GM21723 (cell line): ENCODE results near the gene CEP104.
"Not testable (repeated sequence)": the region's sequence is repeated elsewhere in the genome, so short reads cannot be mapped to it uniquely, and the experiment has no call there.

ENCODE experiments used
- ATAC-seq: cut with Tn5 transposase; IDR thresholded peaks from one replicate; pipeline ENCODE4 v1.9.1; 2021; ENCODE audit warnings: mild to moderate bottlenecking, moderate library complexity; ENCODE audit not compliant: unreplicated experiment

CEP104 gene

DNA sequence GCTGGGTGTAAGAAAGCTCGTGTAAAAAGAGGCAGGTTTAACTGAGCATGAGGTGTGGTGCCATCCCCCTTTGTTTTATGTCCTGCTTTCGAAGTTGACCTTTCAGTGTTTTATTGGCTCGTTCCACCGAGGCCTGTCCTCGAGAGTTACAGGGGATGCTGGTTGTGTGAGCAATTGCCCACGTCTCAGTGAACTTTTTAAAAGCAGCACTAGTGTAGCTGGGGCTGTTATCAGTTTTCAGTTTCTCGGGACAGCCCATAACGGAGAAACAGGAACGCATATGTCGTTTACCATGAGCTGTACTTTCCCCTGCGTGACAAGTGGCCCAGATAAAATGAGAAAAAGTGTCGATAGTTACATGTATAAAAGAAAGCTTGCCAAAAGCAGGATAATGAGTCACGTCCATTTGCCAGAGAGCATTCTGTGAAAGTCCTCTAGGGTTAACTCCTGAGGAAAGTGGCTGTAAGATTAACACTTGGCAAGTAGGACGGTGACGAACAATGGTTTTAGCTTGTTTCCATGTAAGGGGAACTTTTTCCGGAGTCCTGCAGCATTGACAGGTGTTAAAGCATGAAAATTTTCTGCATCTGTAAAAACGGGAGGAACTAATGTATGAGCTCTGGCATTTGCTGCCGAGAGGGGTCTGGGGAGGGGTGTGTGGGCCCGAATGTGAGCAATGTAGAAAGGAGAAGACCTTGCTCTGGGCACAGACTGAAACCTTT is 52.9 kb downstream of the CEP104 start:
- ATAC-seq = no peak

DNA sequence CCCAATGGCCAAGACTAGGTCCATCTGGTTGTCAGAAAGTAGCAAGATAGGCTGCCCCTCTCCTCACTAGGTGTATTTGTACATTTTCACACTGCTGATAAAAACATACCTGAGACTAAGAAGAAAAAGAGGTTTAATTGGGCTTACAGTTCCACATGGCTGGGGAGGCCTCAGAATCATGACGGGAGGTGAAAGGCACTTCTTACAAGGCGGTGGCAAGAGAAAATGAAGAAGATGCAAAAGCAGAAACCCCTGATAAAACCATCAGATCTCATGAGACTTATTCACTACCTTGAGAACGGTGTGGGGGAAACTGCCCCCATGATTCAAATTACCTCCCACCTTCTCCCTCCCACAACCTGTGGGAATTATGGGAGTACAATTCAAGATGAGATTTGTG is 56.2 kb downstream of the CEP104 start:
- ATAC-seq = not testable (repeated sequence)

DNA sequence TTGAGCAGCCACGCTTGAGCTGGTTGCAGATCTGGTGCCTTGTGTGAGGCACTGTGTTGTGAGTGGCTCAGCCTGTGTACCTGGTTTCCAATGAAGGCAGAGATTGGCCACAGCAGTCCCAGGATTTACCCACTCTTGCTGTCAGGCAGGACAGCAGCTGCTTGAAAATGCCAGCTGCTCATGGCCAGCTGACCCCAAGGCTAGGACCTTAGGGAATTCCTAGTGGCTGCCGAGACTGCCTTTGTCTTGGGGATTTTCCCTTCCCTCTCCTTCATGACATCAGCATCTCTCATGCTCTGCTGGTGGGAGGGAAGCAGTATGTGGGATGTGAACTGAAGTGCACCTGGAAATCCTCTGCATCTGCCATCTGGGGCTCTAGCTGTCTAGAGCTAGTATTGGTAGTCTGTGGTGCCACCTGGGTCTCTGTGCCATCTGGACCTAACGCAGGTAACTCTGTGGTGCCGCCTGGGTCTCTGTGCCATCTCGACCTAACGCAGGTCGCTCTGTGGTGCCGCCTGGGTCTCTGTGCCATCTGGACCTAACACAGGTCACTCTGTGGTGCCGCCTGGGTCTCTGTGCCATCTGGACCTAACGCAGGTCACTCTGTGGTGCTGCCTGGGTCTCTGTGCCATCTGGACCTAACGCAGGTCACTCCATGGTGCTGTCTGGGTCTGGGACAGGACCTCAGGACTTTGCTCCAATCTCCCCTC is 56.9 kb downstream of the CEP104 start:
- ATAC-seq = no peak

DNA sequence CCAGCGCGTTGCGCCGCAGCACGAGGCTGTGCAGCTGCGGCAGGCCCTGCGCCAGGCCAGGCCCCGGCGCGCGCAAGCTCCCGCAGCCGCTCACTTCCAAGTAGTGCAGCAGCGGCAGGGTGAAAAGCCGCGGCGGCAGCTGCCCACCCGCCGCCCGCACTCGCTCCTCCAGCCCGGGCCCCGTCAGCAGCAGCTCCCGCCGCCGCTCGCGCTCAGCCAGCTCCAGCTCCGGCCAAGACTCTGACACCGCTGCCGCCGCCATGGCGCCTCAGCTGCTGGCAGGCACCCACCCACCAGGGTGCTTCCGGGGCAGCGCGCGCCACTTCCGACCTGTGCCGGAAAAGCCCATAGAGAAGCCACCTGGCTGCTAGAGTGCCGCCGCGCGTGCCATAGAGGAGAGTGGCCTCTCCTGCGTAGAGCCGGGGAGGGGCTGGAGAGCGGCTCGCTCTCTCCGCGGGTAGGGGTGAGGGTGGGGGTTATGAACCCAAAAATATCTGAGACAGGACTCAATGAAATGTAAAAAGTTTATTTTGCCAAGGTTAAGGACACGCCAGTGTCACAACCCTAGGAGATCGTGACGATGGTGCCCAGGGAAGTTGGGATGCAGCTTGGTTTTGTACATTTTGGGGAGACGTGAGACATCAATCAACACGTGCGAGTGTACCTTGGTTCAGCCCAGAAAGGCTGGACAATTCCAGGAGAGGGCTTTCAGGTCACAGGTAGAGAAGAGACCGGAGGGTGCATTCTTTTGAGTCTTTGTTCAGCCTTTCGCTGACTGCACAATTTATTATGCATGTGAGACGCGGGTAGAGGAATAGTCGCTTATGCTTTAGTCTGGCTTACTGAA is 60.6 kb downstream of the CEP104 start, which contains the start of gene LRRC47:
TSS of gene LRRC47 (minus strand) at position 284 of the 847 bp plus-strand sequence. CDS start at position 262, 22 bp downstream.
- peak; percentile 98 for ATAC-seq

DNA sequence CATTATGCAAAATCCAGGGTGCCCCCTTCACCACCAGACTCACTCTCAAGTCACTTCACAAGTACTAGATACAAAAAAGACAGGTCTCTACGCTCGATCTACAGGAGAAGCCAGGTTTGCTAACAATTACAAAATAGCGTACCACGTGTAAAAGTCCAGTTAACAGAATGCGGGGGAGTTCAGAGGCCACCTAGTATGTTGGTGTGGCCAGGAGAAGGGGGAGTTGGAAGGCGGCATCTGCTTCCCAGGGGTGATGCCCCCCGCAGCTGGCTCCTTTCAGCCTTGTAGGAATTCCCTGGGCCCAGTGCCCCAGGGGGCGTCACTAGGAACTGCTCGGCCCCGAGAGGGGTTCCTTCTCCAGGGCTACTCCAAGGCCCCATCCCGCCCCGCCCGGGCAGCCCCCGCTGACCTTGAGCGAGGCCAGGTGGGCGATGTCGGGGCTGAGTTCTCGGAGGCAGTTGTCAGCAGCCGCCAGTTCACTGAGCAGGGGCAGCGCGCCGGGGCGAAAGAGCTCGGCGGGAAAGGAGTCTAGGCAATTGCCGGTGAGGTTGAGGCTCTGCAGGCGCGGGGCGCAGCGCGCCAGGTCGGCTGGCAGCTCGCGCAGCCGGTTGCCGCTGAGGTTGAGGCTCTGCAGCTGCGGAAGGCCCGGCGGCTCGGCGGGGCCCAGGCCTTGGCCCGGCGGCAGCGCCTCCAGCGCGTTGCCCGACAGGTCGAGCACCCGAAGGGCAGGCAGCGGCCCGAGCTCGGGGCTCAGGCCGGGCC is 61.4 kb downstream of the CEP104 start:
- peak; percentile 34 for ATAC-seq

DNA sequence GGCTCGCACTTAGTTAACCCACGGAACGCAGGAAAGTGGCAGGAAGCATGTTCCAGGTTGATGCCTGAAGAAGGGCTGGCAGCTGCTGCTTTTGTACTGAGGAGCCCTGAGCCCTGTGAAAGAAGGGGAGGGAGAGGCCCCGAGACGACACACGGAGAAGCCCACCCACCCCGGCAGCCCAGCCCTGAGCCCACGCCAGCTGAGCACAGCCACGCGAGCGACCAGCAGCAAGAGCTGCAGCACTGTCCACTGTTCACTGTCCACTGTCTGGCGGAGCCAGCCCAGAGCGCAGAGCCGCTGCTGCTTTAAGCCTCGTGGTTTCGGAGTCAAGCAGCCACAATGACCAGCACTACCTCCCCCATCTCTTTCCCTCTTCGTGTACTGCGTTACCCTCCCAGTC is 66.1 kb downstream of the CEP104 start:
- ATAC-seq = no peak

DNA sequence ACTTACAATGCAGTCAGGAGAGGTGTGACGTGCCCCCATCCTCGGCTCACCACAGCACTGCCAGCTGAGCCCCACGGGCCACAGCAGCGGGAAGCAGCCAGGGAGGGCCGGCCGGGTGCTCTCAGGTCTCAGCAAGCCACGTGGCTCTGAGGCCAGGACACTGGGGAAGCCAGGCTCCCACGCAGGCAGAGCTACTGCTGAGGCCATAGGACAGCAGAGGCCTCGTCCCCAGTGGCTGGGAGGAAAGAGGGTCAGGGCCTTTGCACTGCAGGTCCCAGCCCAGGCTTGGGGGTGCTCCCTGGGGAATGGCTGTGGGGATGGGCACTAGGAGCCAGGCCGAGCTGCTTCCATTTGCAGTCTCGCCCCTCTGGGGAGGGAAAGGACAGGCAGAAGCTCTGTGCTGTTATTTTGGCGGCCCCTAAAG is 66.5 kb downstream of the CEP104 start:
- ATAC-seq = no peak

DNA sequence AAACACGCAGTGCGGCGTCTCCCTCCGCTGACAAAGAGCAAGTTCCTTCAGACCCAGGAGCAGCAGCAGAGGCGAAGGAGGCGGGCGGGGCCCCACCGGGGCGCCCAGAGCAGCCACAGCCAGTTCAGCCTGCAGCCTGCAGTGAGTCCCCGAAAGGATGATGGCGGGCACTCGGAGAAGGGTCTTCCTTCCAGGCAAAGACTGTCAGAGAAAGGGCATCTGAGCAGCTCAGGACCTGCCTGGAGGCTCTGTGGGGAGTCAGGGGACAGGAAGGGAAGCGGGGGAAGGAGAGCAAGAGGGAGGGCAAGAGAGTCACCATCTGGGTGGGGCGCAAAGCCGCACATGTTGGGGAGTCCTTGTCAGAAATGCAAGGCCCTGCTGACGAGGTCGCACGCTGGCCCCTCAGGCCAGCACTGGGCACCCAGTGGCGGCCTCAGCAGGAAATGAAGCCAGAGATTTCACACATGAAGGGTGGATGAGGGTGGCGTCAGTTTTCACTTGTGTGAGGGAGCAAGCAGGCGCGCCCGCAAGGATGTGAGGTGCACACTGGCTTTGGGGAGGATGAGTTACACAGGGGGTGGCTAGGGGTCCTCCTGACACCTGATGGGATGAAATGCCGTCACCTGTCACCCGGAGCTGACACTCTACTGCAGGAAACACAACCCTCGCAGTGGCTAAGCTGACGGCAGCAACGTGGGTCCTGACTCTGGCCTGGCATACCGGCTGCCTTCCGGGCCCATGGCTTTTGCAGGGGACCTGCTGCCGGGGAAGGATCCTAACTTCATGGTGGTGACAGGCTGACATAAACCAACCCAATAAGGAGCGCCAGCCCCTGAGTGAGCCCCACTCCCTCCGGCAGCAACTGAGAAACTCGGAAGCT is 67.3 kb downstream of the CEP104 start:
- no peak for ATAC-seq

DNA sequence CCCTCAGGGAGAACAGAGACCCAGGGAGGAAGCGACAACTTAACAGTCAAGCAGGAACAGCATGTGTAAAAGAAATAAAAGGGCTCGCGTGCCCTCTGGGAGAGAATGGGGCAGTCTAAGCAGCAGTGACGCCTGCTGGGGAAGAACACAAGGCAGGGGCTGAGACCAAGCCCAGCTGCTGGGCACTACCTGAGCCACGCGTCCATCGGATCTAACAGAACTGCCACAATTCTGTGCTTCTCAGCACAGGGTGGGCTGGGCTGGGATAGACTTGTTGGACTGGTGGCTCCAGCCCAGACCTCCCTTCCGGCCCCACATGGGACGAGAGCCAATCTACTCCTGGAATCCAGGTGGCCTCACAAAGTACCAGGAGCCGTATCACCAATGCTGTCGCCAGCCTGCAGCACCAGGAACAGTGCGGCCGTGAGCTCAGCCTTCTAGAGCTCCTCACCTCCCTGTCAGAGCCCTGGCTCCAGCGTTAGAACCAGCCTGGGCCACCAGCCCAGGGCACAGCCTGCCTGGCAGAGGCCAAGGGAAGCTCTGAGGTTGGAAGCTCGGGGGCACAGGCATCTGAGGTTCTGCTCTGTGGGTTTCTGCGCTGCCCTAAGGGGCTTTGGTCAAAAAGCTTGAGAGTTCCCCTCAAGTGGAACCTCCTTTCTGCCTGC is 68.1 kb downstream of the CEP104 start:
- no peak for ATAC-seq

DNA sequence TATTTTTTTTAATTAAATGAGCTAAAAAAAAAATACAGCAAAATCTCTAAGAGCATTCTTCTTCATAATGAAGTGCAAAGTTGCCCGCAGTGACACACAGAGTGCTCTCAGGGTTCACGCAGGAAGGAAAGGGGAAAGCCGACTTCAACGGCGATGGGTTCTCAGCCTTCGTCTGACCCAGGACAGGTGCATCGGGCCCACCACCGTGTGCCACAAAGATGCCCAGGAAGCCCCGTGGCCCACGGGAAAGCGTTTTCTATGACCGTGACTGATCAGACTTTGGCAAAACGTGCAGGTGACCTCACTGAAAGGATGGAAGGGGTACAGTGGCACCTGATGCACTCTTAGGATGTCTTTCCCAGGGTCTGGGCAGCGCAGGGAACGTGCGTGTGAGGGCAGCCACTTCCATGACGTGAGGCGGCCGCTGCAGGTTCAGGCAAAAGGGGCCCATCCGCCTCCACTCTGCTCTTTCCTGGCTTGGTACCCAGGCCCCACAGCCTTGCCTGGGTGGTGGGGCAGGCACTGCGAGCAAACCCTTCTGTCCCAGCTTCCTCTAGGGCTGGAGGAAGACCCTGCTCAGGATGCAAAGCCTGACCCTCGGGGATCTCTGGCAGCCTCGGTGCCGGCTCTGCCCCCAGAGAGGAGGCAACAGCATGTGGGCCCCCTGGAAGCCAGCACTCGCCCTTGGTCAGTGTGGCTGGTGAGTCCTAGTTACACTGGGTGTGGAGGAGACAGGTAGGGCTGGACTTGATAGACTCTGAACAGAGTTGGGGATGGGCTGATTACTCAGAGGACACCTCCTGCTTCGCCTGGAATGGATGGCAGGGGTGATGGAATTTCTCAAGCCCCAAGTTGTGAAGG is 69.0 kb downstream of the CEP104 start:
- no peak for ATAC-seq

DNA sequence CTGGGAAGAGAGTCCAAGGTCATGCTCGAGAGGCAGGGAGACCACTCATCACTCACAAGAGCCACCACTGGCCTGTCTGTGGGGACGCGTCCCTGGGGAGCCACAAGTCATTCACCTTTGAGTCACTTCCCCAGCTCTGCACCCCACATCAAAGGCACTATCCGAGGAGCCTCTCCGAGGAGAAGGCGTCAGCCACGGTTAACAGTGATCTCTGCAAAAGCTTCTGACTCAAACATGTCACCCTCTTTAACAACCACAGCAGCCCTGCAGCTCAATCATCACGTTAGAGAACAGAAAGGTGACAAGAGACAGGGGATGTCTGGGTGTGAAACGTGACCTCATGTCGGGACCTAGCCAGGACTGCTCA is 69.7 kb downstream of the CEP104 start:
- no peak for ATAC-seq

DNA sequence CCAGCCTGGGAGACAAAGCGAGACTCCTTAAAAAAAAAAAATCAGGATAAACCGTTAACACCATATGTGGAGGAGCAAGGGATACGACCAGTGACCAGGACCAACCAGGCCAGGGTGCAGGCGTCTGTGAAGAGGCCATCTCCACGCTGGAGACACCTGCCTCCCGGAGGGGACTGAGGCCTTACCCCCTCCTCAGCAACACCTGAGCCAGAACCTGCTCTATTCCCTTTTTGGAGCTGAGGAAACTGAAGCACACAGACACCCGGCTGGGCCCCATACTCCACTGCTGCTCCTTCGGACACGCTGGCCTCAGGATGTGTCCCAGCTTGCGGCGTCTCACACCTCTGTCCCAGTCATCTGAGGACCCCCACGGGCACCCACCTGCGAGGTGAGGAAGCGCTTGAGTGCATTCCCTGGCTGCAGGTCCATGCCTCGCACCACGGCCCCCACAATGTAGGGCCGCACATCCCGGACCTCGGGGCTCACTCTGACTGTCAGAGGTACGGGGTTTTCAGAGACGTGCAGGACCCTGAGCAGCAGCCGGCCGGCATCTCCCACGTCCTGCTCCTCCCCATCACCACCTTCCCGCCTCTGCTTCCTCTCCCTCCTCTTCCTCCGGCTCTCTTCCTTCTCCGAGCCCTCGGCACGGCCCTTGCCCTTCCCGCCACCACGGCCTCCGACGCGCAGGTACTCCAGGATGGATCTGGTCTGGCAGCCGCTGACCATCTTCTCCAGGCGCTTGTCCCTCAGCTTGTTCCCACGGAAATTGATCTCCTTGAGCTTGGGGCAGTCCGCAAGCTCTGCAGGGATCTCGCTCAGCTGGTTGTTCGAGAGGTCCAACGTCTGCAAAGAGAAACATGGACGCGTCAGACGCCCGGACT is 70.3 kb downstream of the CEP104 start:
- ATAC-seq = no peak

DNA sequence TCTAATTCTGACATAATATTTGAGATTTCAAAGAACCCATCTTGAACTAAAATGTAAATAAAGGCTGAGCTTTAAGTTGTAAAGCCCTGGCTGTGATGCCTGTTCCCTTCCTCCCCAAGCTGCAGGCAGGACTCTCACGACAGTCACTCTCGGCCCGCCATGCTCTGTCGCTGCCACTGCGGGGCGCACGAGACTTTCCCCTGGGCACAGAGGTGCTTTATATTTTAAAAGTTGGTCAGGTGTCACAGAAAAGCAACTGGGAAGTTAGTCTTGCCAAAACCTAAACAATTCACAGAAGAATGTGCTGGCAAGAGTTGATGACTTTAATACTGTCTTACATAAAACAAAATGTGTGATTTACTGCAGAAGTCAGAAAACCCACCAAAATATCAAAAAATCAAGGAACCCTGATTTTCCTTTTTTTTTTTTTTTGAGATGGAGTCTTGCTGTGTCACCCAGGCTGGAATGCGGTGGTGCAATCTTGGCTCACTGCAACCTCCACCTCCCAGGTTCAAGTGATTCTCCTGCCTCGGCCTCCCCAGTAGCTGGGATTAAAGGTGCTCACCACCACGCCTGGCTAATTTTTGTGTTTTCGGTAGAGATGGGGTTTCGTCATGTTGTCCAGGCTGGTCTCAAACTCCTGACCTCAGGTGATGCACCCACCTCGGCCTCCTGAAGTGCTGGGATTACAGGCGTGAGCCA is 71.4 kb downstream of the CEP104 start:
- no peak for ATAC-seq

DNA sequence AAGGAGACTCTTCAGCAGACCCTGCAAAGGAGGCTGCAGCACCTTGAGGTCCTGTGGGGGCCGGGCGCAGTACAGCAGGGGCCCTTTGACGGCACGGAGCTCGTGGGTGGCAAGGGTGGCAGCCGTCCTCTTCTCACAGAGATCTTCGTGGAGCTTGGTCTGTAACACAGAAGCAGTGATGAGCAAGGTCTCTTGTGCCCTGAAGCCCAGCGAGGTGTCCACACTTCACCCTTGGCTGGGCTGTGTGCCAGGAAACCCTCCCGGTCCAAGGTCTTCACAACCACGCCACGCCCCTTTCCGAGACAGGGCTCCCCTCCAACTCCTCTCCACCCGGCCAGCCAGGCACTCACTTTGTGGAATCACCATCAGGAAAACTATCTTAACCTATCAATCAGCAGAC is 72.0 kb downstream of the CEP104 start:
- no peak for ATAC-seq

DNA sequence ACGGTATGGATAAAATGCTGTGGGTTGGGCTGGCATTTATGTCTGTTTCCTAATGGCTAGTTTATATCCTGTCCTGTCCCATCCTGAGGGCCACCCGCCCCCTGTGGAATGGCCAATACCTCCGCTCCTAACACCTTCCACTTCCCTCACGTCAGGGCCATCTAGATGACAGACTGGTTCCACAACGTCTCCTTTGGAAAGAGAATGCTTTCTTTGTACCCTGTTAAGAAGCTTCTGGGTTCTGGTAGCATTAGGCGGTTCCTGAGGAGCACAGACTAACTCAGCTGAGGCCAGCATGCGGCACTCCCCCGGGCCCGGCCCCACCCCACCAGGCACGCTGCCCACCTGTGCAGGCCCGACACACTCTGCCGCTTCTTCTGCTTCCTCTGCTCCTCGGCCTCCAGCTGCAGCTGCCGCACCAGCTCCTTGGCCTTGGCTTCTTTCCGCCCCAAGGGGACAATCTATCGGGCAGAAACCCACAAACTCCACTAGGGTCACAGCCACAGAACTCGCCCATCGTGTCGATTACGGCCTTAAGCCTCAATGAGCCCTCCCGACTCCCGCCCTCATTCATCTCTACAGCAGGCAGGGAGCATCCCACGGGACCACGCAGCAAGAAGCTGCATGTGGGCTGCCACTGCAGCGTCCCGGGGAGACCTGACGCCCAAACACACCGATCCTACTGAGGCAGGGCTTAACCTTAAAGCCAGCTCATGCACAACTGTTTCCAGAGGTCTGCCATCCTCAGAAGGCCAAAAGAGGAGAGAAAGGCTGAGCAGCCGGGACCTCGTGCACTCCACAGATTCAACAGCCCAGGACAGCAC is 73.1 kb downstream of the CEP104 start:
- no peak for ATAC-seq

DNA sequence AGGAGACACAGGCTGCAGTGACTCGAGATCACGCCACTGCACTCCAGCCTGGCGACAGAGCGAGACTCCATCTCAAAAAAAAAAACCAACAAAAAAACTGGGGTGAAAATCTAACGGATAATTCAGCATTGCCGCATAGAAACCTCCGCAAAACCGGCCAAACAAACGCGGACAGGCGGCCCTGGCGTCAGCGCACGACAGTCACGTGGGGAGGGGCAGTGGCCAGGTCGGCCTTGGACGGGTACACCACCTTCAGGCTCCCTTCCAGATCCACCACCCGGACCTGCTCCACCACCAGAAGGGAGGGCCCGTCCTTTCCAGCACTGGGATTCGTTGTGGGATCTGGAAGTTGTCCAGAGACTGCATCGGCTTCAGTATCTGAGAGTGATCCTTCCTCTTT is 76.1 kb downstream of the CEP104 start:
- ATAC-seq = no peak
